Stimulated activated CD4-positive, alpha-beta T cell treated with anti-CD3 and anti-CD28 coated beads, Interleukin-12 subunit alpha, Interleukin-12 subunit beta, amount 100 ng/mL, for 24 hours (primary cell): ENCODE data around the gene CBR1.
"Not testable (repeated sequence)": the region's sequence is repeated elsewhere in the genome, so short reads cannot be mapped to it uniquely, and the experiment has no call there.

Experiments used
- DNase-seq, 2 experiments: peaks; one replicate each; pipeline ENCODE4 v3.0.0-alpha.2; 2020; ENCODE audit warnings: low read depth in 2 of 2

Gene CBR1

DNA sequence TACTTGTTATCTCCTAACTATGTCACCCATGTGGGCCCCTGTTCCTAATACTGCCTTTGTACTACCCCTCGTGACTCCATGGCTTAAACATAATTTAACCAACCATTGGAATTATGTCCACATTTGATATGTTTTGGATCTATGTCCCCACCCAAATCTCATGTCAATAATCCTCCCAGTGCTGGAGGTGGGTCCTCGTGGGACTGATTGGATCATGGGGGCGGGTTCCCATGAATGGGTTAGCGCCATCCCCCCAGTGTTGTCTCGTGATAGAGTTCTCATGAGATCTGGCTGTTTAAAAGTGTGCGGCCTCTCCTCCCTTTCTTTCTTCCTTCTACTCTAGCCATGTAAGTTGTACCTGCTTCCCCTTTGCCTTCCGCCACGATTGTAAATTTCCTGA, 9.8 kb downstream of the CBR1 start:
- DNase-seq = no peak

DNA sequence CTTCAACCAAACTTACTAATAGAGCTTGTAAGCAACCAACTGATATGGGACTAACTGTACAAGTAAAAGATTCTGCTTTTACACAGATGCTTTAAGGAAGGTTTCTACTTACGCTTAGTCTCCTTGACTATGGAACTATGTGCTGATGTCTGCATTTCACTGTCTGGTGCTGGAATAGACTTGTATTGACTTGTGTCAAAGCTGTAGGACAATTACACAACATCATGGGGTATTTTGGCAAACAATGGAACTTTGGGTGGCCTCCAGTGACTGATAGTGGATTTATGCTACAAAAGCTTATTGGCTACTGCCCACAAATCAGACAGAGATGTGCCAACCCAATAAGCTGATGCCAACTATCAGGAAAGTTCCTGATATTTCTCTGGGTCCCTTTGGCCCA, 10.6 kb downstream of the CBR1 start:
- DNase-seq = no peak

DNA sequence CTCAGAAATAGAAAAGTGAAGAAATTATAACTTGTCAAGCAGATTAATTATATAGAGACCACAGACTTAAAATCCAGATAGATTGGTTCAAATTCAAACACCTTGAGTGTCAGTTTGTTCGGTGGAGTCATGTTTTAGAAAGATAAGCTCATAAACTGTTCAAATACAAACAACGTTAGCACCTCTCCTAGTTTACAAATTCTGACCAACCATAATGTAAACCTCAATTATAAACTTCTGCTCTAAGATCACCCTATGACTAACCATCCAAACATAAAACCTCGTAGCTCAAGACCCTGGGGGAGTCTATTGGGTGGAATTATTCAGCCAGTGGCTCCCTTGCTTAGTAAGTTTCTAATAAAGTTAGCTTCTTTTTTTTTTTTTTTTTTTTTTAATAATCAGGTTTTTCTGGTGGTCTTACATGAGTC, 12.4 kb downstream of the CBR1 start:
- no peak for DNase-seq

DNA sequence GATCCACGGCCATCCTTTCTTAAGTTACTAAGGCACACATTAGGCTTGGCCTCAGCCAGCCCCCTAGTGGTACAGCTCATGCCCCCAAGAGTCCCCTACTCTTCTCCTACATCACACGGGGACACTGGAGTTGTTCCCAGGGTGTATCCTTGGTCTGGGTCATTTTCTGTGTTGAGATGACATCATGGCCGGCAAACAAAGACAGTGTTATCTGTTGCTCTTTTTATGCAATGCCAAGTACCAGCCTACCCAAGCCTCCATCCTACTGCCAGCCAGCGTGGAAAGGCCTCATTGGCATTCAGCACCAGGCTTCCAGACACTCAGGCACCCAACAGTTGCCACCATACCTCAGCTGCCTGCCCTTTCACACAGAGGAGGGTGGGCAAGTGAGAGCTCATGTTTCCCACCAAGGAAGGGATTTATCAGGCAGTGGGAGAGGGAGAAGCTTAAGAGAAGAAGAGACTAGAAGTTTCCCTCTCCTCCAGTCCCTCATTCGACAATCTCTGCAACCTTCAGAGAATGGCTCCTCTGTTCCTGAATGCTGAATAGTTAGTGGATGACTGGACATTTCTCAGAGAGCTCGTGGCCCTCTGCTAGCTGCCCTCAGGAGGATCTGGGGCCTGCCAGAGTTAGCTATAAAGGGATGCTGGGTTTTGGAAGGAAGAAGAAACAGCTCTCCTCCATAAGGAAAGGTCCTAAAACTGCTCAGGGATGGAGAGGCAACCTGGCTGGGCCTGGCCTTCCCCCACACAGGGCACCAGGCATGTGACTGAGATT, 17.7 kb downstream of the CBR1 start:
- DNase-seq = no peak

DNA sequence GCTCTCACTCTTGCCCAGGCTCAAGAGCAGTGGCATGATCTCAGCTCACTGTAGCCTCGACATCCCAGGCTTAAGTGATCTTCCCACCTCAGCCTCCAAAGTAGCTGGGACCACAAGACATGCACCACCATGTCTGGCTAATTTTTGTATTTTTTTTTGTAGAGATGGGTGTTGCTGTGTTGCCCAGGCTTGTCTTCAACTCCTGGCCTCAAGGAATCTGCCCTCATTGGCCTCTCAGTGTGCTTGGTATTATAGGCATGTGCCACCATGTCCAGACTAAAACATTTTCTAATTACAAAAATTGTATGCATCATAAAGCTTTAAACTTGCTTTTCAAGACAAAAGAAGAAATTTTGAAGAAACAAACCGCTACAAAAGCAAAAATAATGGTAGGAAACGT, 20.1 kb downstream of the CBR1 start:
- DNase-seq = no peak

DNA sequence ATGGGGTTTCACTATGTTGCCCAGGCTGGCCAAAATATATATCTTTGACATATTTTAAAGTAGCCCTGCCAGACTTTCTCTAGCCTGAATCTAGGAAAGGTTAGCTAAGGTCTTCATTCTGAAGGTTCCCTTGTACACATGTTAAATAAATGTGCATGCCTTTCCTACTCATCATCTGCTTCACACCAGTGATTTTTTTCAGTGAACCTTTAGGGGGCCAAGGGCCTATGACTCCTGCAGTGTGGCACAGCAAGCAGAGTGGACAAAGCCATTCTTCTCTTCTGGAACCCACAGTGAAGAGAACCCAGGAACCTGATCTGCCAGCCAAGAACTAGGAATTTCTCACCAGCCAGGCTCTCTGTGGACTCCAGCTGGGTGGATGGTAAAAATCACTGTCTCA, 22.9 kb downstream of the CBR1 start:
- no peak for DNase-seq

DNA sequence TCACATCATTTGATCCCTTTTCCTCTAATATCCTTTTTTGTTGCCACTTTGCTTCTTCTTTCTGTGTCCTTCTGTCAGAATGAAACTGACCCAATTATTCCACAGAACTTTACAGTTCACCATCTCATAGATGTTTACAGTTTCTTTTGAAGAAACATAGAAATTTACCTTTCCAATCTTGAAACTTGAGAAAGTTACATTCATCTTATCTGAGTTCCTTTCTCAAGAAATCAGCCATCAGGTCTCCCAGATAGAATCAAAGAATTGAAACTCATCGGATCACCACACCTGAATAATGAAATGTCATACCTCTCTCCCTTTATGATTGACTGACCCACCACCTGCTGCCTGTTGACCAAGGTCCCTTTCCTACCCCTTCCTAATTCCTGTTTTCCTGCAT, 23.7 kb downstream of the CBR1 start:
- DNase-seq = no peak

DNA sequence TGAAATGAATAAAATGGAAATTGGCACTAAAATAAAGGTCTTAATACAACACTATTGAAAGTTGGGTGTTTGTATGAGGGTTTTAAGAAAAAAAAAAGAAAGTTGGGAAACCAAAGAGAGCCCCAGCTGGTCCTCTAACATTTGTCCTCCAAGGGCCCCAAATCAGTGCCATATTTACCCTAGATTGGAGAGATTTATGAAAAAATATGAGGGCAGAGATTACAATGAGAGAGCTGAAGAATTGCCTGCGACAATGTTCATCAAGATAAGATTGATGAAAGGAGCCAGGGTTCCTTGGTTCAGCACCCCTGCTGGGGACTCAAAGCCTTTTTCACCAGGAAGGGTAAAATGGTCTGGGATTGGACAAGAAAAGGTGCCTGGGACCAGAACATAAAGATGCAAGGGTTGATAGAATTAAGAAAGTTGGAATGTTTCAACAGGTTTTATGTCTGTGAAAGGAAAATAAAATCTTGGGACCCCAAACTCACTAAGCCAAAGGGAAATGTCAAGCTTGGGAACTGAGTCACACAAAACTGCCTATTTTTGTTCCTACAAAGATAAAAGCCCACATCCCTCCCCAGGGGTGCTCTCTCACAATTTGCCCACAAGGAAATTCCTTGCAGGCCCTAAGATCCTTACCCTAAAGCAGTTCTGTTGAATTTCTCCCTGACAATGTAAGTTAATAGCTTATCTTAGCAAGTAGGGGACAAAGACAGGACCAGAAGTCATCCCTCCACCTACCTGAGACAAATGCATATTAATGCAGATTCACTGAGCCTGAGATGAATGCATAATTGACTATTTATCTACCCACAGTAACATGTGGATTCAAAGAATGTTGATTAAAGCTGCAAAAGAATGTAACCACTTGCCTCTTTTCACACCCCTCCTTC, 26.8 kb downstream of the CBR1 start:
- DNase-seq = no peak

DNA sequence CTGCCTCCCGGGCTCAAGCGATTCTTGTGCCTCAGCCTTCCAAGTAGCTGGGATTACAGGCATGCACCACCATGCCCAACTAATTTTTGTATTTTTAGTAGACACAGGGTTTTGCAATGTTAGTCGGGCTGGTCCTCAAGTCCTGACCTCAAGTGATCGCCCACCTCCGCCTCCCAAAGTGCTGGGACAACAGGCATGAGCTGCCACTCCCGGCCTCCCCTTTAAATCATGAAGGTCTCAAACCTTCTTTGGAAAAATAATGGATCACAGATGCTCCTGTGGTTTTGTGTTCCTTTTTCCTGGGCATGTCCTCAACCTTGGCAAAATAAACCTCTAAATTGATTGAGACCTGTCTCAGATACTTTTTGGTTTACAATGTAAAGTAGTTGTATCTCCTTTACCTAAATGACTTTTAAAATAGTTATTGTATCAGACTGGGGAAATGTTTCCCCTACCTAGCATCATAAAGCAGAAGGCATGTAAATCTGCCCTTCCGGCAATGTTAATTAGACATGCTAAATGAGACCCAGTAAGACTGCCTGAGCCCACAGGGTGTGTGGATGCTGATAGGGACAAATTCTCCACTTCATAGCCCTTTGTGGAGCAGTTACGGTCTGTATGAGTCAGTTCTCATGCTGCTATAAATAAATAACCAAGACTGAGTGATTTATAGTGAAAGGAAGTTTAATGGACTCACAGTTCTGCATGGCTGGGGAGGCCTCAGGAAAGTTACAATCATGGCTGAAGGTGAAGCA, 27.8 kb downstream of the CBR1 start:
- DNase-seq = no peak

DNA sequence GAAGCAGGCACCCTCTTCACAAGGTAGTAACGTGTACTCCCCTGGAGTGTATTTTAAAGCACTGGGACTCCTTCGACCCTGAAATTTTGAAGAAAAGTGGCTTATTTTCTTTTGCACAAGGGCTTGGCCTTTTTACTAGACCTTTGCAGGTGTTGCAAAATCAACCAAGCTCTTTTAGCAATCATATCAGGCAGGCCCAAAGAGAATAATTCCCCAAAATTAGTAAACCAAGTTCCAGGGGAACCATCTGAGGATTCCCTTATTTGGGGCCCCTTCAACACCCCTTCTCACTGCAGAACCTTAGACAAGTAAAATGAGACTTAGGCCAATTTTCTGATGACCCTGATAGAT, 28.3 kb downstream of the CBR1 start:
- DNase-seq = no peak

DNA sequence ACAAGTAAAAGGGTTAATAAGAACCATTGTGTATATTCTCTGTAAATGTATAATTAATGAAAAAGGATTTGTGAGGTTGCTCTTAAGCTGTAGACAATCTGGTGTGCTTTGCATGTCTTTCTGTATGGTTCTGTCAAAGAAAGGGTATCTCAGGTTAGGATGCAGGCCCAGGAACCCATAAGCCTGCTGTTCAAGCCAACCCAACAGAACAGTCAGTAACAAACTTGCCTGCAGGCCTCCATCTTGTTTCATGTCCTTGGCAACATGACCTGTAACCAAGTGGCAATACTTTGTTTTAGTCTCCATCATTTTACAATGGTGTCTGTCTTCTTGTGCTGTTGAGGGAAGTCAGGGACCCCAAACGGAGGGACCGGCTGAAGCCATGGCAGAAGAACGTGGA, 29.2 kb downstream of the CBR1 start:
- DNase-seq = no peak

DNA sequence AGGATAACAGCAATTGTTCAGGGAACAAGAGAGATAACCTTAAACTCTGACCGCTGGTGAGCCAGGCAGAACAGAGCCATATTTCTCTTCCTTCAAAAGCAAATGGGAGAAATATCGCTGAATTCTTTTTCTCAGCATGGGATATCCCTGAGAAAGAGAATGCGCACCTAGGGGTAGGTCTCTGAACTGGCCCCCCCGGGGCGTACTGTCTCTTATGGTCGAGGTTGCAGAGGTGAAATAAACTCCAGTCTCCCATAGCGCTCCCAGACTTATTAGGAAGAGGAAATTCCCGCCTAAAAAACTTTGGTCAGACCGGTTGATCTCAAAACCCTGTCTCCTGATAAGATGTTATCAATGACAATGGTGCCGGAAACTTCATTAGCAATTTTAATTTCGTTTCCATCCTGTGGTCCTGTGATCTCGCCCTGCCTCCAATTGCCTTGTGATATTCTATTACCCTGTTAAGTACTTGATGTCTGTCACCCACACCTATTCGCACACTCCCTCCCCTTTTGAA, 29.9 kb downstream of the CBR1 start:
- not testable (repeated sequence) for DNase-seq

DNA sequence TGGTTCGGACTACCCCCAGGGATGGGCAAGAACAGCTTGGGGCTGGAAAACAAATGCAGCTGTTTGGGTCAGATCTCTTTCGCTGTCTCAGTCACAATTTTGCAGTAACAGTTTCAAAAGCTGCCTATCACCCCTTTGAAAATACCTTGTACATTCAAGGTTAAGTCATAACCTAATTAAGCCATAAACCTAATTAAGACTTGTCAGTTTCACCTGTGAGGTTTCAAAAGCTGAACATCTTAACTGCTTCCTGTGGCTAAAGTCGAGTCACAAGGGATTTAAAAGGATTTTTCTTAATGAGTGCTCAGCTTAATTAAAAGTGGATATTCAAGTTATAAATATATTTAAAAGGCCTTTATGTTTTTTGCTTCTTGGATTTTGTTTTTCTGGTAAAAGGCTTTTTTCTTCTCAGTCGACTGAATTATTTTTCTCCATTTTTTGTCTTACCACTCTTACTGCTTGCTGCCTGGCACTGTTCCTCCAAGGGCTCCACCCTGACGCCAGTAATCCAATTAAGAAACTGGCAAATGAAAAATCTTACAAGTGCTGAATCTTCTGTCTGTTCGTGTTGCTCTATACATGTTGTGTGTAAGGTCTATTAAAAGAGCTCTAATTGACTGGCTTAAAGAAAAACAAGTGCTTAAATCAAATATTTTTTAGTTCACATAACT, 31.3 kb downstream of the CBR1 start:
- DNase-seq = no peak

DNA sequence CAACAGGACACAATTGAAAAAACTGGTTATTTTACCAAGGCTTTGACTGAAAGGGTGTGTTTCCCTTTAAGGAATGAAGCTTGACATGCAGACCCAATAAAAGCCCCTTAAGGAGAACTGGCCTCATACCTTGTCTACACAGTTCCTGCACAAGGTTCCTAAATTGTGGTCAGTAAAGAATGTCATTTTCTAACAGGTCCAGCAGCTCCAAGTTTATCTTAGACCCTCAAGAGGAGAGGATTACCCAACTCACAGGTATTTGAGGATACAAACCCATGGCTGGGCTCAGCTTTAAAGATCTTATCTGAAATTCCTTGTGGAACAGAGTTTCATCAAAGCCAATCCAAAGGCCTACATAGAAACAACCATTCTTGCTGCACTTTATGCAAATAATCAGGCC, 33.6 kb downstream of the CBR1 start:
- no peak for DNase-seq

DNA sequence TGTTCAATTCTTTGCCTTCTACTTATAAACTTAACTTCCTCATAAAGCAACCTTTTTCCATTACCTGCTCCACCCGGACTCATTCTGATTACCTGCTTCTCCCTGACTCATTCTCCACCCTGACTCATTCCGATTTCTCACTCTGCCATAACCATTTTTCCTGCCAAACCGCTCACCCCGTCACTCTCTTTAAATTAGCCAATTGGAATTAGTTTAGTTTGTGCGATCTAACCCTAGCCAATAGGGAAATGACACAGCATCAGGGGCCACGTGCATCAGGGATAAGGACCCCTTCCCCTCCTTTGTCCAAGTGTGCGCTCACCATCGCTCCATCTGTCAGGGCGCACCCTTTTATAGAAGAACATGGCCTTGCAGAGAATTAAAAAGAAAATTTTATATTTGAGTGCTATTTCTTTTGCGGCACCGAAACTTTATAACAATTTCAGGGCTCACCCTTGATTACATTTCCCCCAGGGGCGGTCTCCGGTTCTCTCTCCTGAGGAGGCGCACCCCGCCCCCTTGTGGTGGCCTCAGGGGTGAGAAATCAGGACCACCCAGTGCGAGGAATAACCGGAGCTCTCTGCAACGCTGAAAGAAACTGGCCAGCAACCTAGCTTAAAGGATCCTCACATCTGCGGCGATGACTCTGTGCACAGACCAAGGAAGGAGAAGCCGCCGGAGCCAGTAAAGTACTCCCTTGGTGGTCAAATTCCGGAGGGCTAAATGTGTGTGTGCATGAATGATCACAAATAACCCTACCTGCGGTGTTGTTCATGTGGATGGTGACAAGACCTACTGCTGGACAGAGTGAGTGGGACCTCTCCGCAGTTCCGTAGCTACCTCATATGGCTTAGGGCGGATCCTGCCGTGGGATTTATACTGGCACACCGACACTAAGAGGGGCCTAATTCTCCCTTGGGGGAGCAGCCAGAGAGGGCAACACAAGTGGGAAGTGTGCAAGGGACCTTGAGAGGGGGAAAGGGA, 34.8 kb downstream of the CBR1 start:
- DNase-seq = peak in 1 of 2 experiments; percentile 47

DNA sequence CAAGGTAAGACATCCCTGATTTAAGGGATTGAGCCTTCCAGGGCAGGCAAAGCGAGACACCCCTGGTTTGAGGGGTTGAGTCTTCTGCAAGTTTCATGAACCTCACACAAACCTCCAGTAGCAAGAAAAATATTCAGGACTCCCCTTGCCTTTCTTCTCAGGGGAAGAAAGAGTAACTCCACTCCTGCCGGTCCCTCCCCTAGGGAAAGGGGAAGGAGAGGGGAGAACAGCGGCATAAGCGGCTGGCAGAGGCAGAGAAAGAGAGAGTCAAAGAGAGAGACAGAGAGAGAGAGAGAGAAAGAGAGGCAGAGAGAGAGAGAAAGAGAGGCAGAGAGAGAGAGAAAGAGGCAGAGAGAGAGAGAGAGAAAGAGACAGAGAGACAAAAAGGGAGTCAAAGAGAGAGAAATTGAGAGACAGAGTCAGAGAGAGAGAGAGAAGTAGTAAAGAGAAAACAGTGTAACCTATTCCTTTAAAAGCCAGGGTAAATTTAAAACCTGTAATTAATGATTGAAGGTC, 35.6 kb downstream of the CBR1 start:
- DNase-seq = no peak

DNA sequence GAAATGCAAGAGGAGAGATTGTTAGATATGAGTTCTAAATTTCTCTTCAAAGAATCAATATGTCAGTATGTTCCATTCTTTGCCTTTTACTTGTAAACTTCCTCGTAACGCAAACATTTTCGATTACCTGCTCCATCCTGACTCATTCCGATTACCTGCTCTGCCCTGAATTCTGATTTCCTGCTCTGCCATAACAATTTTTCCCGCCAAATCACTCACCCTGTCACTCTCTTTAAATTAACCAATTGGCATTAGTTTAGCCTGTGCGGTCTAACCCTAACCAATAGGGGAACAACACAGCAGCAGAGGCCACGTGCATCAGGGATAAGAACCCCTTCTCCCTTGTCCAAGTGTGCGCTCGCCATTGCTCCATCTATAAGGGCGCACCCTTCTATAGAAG, 40.0 kb downstream of the CBR1 start:
- DNase-seq = no peak

DNA sequence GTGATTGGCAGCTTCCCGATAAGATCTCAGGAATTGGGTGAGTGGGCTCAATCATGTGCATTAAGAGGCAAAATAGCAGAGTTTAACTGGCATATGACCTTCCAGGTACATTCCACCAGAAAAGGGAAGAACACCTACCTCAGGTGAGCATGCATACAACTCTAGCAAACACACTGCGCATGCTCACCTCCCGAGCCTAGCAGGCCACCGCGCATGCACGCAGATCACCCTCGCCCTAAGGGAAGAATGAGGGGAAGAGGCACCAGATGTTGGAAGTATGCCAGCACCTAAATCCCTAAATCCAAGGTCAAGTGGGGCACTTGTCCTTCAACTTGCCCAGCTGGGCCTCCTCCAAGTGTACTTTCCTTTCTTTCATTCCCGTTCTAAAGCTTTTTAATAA, 41.4 kb downstream of the CBR1 start:
- no peak for DNase-seq

DNA sequence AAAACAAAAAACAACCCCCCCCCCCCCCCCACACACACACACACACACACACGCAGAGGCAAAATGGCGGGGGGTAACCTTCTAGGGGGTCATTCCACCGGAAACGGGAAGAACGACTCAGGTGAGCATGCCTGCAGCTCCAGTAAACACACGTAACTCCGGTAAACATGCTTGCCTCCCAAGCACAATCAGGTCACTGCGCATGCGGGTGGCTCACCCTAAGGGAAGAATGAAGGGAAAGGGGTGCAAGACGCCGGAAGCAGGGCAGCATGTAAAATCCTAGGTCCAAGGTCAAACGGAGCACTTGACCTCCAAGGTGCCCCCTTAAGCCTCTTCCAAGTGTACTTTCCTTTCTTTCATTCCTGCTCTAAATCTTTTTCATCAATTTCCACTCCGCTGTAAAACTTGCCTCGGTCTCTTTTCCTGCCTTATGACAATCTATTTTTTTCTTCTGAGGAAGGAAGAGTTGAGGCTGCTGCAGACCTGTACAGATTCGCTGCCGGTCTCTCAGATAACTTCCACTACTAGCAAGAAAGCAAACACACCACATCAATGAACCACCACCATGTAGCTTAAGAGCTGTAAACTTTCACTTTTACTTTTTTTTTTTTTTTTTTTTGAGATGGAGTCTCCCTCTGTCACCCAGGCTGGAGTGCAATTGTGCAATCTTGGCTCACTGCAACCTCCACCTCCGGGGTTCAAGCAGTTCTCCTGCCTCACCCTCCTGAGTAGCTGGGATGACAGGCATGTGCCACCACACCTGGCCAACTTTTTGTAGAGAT, 44.0 kb downstream of the CBR1 start:
- DNase-seq = peak in 1 of 2 experiments; percentile 45
